RWPE2 (cell line): ENCODE results near the gene USP17L11.
"Not testable (repeated sequence)": the region's sequence is repeated elsewhere in the genome, so short reads cannot be mapped to it uniquely, and the experiment has no call there.

Experiments used
- ATAC-seq: fragments of 200-7000 bp; cut with Tn5 transposase; 3 replicates; pipeline ENCODE4 v1.9.1; 2021; ENCODE audit warnings: low read depth
- DNase-seq: peaks from one replicate; pipeline ENCODE4 v3.0.0-alpha.2; 2020; ENCODE audit warnings: low spot score
- H3K27ac ChIP-seq: fragments of 450-650 bp; 2 replicates; pipeline ENCODE4 v1.5.1; 2017; ENCODE audit warnings: mild to moderate bottlenecking; ENCODE audit not compliant: poor library complexity, severe bottlenecking
- H3K27me3 ChIP-seq: fragments of 250-450 bp; sonication (Bioruptor Pico); 2 replicates; pipeline ENCODE4 v1.5.1; 2021; ENCODE audit warnings: mild to moderate bottlenecking, moderate library complexity; ENCODE audit not compliant: insufficient read depth, poor library complexity, severe bottlenecking
- H3K36me3 ChIP-seq: fragments of 250-450 bp; sonication (Bioruptor Pico); 2 replicates; pipeline ENCODE4 v1.5.1; 2020; ENCODE audit warnings: low read depth, mild to moderate bottlenecking, moderate library complexity
- H3K4me1 ChIP-seq: fragments of 250-450 bp; sonication (Bioruptor Pico); 2 replicates; pipeline ENCODE4 v1.5.1; 2021; ENCODE audit warnings: mild to moderate bottlenecking, moderate library complexity; ENCODE audit not compliant: insufficient read depth, poor library complexity, severe bottlenecking
- H3K4me3 ChIP-seq: fragments of 250-450 bp; sonication (Bioruptor Pico); 2 replicates; pipeline ENCODE4 v1.5.1; 2021; ENCODE audit warnings: mild to moderate bottlenecking, moderate library complexity; ENCODE audit not compliant: severe bottlenecking
- H3K9me3 ChIP-seq: fragments of 250-450 bp; sonication (Bioruptor Pico); 2 replicates; pipeline ENCODE4 v1.5.1; 2021; ENCODE audit warnings: mild to moderate bottlenecking, moderate library complexity; ENCODE audit not compliant: severe bottlenecking

The USP17L11 gene

DNA sequence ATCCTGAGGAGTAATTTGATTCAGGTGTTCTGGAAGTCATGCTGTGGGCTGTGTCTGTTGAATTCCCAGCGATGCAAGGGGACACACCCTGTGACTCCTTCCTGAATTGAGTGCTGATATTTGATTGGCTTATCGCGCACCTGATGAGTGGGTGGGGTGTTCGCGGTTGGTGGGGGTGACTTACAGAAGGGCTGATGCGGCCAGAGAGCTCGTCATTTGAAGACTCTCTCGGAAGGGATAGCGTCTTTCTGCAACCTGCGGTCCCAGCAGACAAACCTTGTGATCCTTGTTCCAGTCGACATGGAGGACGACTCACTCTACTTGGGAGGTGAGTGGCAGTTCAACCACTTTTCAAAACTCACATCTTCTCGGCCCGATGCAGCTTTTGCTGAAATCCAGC, 28.4 kb downstream of the USP17L11 start, which contains the start of gene USP17L17:
TSS of gene USP17L17 (plus strand) at position 301 of the 400 bp plus-strand sequence. CDS start at position 301, 0 bp downstream.
- H3K9me3 ChIP-seq, H3K27ac ChIP-seq, H3K4me1 ChIP-seq, H3K36me3 ChIP-seq, H3K4me3 ChIP-seq, ATAC-seq, DNase-seq, H3K27me3 ChIP-seq: not testable (repeated sequence)

DNA sequence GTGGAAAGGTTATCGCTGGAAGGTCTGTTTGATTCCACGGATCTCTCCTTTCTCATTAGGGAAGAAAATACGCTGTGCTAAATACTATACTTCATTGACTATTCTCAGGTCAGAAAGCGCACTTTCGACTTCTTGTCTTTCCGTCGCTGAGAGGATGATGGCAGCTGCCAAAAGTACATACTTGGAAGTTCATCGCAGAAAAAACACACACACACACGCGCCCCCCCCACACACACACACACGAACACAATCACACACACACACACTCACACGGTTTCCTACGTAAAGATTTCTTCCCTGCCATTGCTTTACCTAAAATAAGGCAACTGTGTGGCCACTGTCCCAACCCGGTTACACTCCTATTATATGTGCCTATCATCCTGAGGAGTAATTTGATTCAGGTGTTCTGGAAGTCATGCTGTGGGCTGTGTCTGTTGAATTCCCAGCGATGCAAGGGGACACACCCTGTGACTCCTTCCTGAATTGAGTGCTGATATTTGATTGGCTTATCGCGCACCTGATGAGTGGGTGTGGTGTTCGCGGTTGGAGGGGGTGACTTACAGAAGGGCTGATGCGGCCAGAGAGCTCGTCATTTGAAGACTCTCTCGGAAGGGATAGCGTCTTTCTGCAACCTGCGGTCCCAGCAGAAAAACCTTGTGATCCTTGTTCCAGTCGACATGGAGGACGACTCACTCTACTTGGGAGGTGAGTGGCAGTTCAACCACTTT, 32.9 kb downstream of the USP17L11 start, which contains the start of gene USP17L18:
TSS of gene USP17L18 (plus strand) at position 678 of the 728 bp plus-strand sequence. CDS start at position 678, 0 bp downstream.
- not testable (repeated sequence) for H3K27me3 ChIP-seq, H3K27ac ChIP-seq, H3K4me1 ChIP-seq, ATAC-seq, H3K36me3 ChIP-seq, H3K4me3 ChIP-seq, H3K9me3 ChIP-seq
- peak; percentile 10 for DNase-seq

DNA sequence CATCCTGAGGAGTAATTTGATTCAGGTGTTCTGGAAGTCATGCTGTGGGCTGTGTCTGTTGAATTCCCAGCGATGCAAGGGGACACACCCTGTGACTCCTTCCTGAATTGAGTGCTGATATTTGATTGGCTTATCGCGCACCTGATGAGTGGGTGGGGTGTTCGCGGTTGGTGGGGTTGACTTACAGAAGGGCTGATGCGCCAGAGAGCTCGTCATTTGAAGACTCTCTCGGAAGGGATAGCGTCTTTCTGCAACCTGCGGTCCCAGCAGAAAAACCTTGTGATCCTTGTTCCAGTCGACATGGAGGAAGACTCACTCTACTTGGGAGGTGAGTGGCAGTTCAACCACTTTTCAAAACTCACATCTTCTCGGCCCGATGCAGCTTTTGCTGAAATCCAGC, 37.9 kb downstream of the USP17L11 start, which contains the start of gene USP17L19:
TSS of gene USP17L19 (plus strand) at position 301 of the 400 bp plus-strand sequence. CDS start at position 301, 0 bp downstream.
- DNase-seq, H3K4me3 ChIP-seq, H3K9me3 ChIP-seq, H3K4me1 ChIP-seq, H3K36me3 ChIP-seq, ATAC-seq, H3K27me3 ChIP-seq, H3K27ac ChIP-seq: not testable (repeated sequence)

DNA sequence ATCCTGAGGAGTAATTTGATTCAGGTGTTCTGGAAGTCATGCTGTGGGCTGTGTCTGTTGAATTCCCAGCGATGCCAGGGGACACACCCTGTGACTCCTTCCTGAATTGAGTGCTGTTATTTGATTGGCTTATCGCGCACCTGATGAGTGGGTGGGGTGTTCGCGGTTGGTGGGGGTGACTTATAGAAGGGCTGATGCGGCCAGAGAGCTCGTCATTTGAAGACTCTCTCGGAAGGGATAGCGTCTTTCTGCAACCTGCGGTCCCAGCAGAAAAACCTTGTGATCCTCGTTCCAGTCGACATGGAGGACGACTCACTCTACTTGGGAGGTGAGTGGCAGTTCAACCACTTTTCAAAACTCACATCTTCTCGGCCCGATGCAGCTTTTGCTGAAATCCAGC, 42.6 kb downstream of the USP17L11 start, which contains the start of gene USP17L20:
TSS of gene USP17L20 (plus strand) at position 301 of the 400 bp plus-strand sequence. CDS start at position 301, 0 bp downstream.
- H3K27me3 ChIP-seq, ATAC-seq, H3K36me3 ChIP-seq, H3K4me1 ChIP-seq, H3K9me3 ChIP-seq, H3K27ac ChIP-seq, H3K4me3 ChIP-seq, DNase-seq: not testable (repeated sequence)

DNA sequence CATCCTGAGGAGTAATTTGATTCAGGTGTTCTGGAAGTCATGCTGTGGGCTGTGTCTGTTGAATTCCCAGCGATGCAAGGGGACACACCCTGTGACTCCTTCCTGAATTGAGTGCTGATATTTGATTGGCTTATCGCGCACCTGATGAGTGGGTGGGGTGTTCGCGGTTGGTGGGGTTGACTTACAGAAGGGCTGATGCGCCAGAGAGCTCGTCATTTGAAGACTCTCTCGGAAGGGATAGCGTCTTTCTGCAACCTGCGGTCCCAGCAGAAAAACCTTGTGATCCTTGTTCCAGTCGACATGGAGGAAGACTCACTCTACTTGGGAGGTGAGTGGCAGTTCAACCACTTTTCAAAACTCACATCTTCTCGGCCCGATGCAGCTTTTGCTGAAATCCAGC, 47.4 kb downstream of the USP17L11 start, which contains the start of gene USP17L21:
TSS of gene USP17L21 (plus strand) at position 301 of the 400 bp plus-strand sequence. CDS start at position 301, 0 bp downstream.
- H3K9me3 ChIP-seq, H3K4me3 ChIP-seq, ATAC-seq, DNase-seq, H3K4me1 ChIP-seq, H3K27me3 ChIP-seq, H3K36me3 ChIP-seq, H3K27ac ChIP-seq: not testable (repeated sequence)
